ENCODE measurements around the gene RASA4. TPM values are rescaled to one million over a fixed set of nuclear protein-coding genes. Genes with fewer than 3 reads are reported as not detected.
"Not testable (repeated sequence)": the region's sequence is repeated elsewhere in the genome, so short reads cannot be mapped to it uniquely, and the experiment has no call there.

RASA4 gene
- total RNA-seq, 1 experiment from 2014 or later: 4.5 TPM

GRCh38 chr7:102611675-102612325 lies 4.8 kb downstream of the RASA4 start:
- H3K4me3 ChIP-seq (ENCODE audit: low read length); H3K27me3 ChIP-seq (ENCODE audit: low read length); H3K9me3 ChIP-seq (ENCODE audit: low read length); H4K20me1 ChIP-seq (ENCODE audit: insufficient read depth, low read depth, low read length); H3K4me1 ChIP-seq (ENCODE audit: low read length); H2AFZ ChIP-seq (ENCODE audit: low read length); H3K27ac ChIP-seq (ENCODE audit: low read length); H3K36me3 ChIP-seq (ENCODE audit: insufficient read depth, low read length); H3K79me2 ChIP-seq (ENCODE audit: low read length); H3K9ac ChIP-seq (ENCODE audit: low read length); H3K9me2 ChIP-seq (replicated peaks; ENCODE audit: insufficient read depth, low read length); H3K4me2 ChIP-seq (ENCODE audit: low read depth, low read length, poor library complexity, severe bottlenecking); DNase-seq: not testable (repeated sequence)

GRCh38 chr7:102611013-102611674 lies 5.4 kb downstream of the RASA4 start:
- not testable (repeated sequence) for H3K4me2 ChIP-seq (ENCODE audit: low read depth, low read length, poor library complexity, severe bottlenecking); H3K36me3 ChIP-seq (ENCODE audit: insufficient read depth, low read length); H3K4me1 ChIP-seq (ENCODE audit: low read length); H2AFZ ChIP-seq (ENCODE audit: low read length); DNase-seq; H3K4me3 ChIP-seq (ENCODE audit: low read length); H3K9me2 ChIP-seq (replicated peaks; ENCODE audit: insufficient read depth, low read length); H3K9me3 ChIP-seq (ENCODE audit: low read length); H3K27ac ChIP-seq (ENCODE audit: low read length); H4K20me1 ChIP-seq (ENCODE audit: insufficient read depth, low read depth, low read length); H3K79me2 ChIP-seq (ENCODE audit: low read length); H3K27me3 ChIP-seq (ENCODE audit: low read length); H3K9ac ChIP-seq (ENCODE audit: low read length)

- not testable (repeated sequence) for H3K27me3 ChIP-seq (ENCODE audit: low read length); H3K27ac ChIP-seq (ENCODE audit: low read length); H3K36me3 ChIP-seq (ENCODE audit: insufficient read depth, low read length); H4K20me1 ChIP-seq (ENCODE audit: insufficient read depth, low read depth, low read length); H3K9ac ChIP-seq (ENCODE audit: low read length); H3K9me3 ChIP-seq (ENCODE audit: low read length); DNase-seq; H3K79me2 ChIP-seq (ENCODE audit: low read length); H3K4me1 ChIP-seq (ENCODE audit: low read length); H3K4me3 ChIP-seq (ENCODE audit: low read length); H3K9me2 ChIP-seq (replicated peaks; ENCODE audit: insufficient read depth, low read length); H2AFZ ChIP-seq (ENCODE audit: low read length); H3K4me2 ChIP-seq (ENCODE audit: low read depth, low read length, poor library complexity, severe bottlenecking)
Measured at GRCh38 chr7:102610441-102610840, 6.1 kb downstream of the RASA4 start.

GRCh38 chr7:102609734-102610133 lies 6.8 kb downstream of the RASA4 start:
- not testable (repeated sequence) for DNase-seq; H3K9ac ChIP-seq (ENCODE audit: low read length); H3K9me3 ChIP-seq (ENCODE audit: low read length); H3K27ac ChIP-seq (ENCODE audit: low read length); H3K4me2 ChIP-seq (ENCODE audit: low read depth, low read length, poor library complexity, severe bottlenecking); H3K27me3 ChIP-seq (ENCODE audit: low read length); H4K20me1 ChIP-seq (ENCODE audit: insufficient read depth, low read depth, low read length); H3K36me3 ChIP-seq (ENCODE audit: insufficient read depth, low read length); H3K4me1 ChIP-seq (ENCODE audit: low read length); H3K9me2 ChIP-seq (replicated peaks; ENCODE audit: insufficient read depth, low read length); H3K4me3 ChIP-seq (ENCODE audit: low read length); H3K79me2 ChIP-seq (ENCODE audit: low read length); H2AFZ ChIP-seq (ENCODE audit: low read length)

- H3K36me3 ChIP-seq (ENCODE audit: insufficient read depth, low read length); H3K27me3 ChIP-seq (ENCODE audit: low read length); H3K4me2 ChIP-seq (ENCODE audit: low read depth, low read length, poor library complexity, severe bottlenecking); H3K4me1 ChIP-seq (ENCODE audit: low read length); H3K9me2 ChIP-seq (replicated peaks; ENCODE audit: insufficient read depth, low read length); DNase-seq; H3K27ac ChIP-seq (ENCODE audit: low read length); H3K79me2 ChIP-seq (ENCODE audit: low read length); H3K4me3 ChIP-seq (ENCODE audit: low read length); H3K9ac ChIP-seq (ENCODE audit: low read length); H2AFZ ChIP-seq (ENCODE audit: low read length); H3K9me3 ChIP-seq (ENCODE audit: low read length); H4K20me1 ChIP-seq (ENCODE audit: insufficient read depth, low read depth, low read length): not testable (repeated sequence)
Measured at GRCh38 chr7:102606848-102607247, 9.7 kb downstream of the RASA4 start.

- H3K27me3 ChIP-seq (ENCODE audit: low read length); H3K9me3 ChIP-seq (ENCODE audit: low read length); H3K36me3 ChIP-seq (ENCODE audit: insufficient read depth, low read length); H4K20me1 ChIP-seq (ENCODE audit: insufficient read depth, low read depth, low read length); H3K4me1 ChIP-seq (ENCODE audit: low read length); H3K4me3 ChIP-seq (ENCODE audit: low read length); H3K27ac ChIP-seq (ENCODE audit: low read length); H3K9ac ChIP-seq (ENCODE audit: low read length); H3K9me2 ChIP-seq (replicated peaks; ENCODE audit: insufficient read depth, low read length); H3K79me2 ChIP-seq (ENCODE audit: low read length); DNase-seq; H3K4me2 ChIP-seq (ENCODE audit: low read depth, low read length, poor library complexity, severe bottlenecking); H2AFZ ChIP-seq (ENCODE audit: low read length): not testable (repeated sequence)
Measured at GRCh38 chr7:102604431-102605145, 12.0 kb downstream of the RASA4 start.

- H2AFZ ChIP-seq (ENCODE audit: low read length); H3K4me3 ChIP-seq (ENCODE audit: low read length); H3K36me3 ChIP-seq (ENCODE audit: insufficient read depth, low read length); H3K27me3 ChIP-seq (ENCODE audit: low read length); H4K20me1 ChIP-seq (ENCODE audit: insufficient read depth, low read depth, low read length); H3K9me3 ChIP-seq (ENCODE audit: low read length); H3K4me2 ChIP-seq (ENCODE audit: low read depth, low read length, poor library complexity, severe bottlenecking); H3K79me2 ChIP-seq (ENCODE audit: low read length); H3K4me1 ChIP-seq (ENCODE audit: low read length); H3K9ac ChIP-seq (ENCODE audit: low read length); H3K9me2 ChIP-seq (replicated peaks; ENCODE audit: insufficient read depth, low read length); H3K27ac ChIP-seq (ENCODE audit: low read length); DNase-seq: not testable (repeated sequence)
Measured at GRCh38 chr7:102602317-102602716, 14.2 kb downstream of the RASA4 start.

- not testable (repeated sequence) for H3K4me1 ChIP-seq (ENCODE audit: low read length); H3K27ac ChIP-seq (ENCODE audit: low read length); H2AFZ ChIP-seq (ENCODE audit: low read length); H3K9me2 ChIP-seq (replicated peaks; ENCODE audit: insufficient read depth, low read length); H3K36me3 ChIP-seq (ENCODE audit: insufficient read depth, low read length); H3K79me2 ChIP-seq (ENCODE audit: low read length); H4K20me1 ChIP-seq (ENCODE audit: insufficient read depth, low read depth, low read length); H3K9me3 ChIP-seq (ENCODE audit: low read length); H3K27me3 ChIP-seq (ENCODE audit: low read length); H3K4me3 ChIP-seq (ENCODE audit: low read length); H3K9ac ChIP-seq (ENCODE audit: low read length); DNase-seq; H3K4me2 ChIP-seq (ENCODE audit: low read depth, low read length, poor library complexity, severe bottlenecking)
Measured at GRCh38 chr7:102599699-102600098, 16.9 kb downstream of the RASA4 start.
